ENCODE data around the gene NRXN3. TPM values are rescaled to one million over a fixed set of nuclear protein-coding genes. Genes with fewer than 3 reads are reported as not detected.

Gene NRXN3
- polyA plus RNA-seq, 5 donors, result 1.3 to 1.9 (median 1.4) TPM

- no peak for DNase-seq
Measured at GRCh38 chr14:78242086-78242485, 71.9 kb downstream of the NRXN3 start.

GRCh38 chr14:78243187-78243586, 73.0 kb downstream of the NRXN3 start:
- no peak for DNase-seq

- DNase-seq, result no peak
Measured at GRCh38 chr14:78245238-78245637, 75.1 kb downstream of the NRXN3 start.

GRCh38 chr14:78248501-78249090, 78.4 kb downstream of the NRXN3 start:
- no peak for DNase-seq

GRCh38 chr14:78251308-78251707, 81.1 kb downstream of the NRXN3 start:
- no peak for DNase-seq

GRCh38 chr14:78253986-78254385, 83.8 kb downstream of the NRXN3 start:
- no peak for DNase-seq

GRCh38 chr14:78254911-78255461, 84.8 kb downstream of the NRXN3 start:
- no peak for DNase-seq

- no peak for DNase-seq
Measured at GRCh38 chr14:78259831-78260230, 89.7 kb downstream of the NRXN3 start.

GRCh38 chr14:78278464-78279250, 108.5 kb downstream of the NRXN3 start:
- DNase-seq, result no peak

- no peak for DNase-seq
Measured at GRCh38 chr14:78282437-78282836, 112.3 kb downstream of the NRXN3 start.

GRCh38 chr14:78286210-78286609, 116.0 kb downstream of the NRXN3 start:
- no peak for DNase-seq

- DNase-seq, result no peak
Measured at GRCh38 chr14:78292003-78292402, 121.8 kb downstream of the NRXN3 start.

GRCh38 chr14:78297858-78298257, 127.7 kb downstream of the NRXN3 start:
- no peak for DNase-seq

GRCh38 chr14:78298298-78298697, 128.1 kb downstream of the NRXN3 start:
- no peak for DNase-seq

GRCh38 chr14:78302841-78303240, 132.7 kb downstream of the NRXN3 start:
- no peak for DNase-seq

- no peak for DNase-seq
Measured at GRCh38 chr14:78307671-78308070, 137.5 kb downstream of the NRXN3 start.

- DNase-seq, result no peak
Measured at GRCh38 chr14:78308079-78308478, 137.9 kb downstream of the NRXN3 start.

- DNase-seq, result no peak
Measured at GRCh38 chr14:78310272-78310671, 140.1 kb downstream of the NRXN3 start.

- DNase-seq, result no peak
Measured at GRCh38 chr14:78313499-78313898, 143.3 kb downstream of the NRXN3 start.

- DNase-seq, result no peak
Measured at GRCh38 chr14:78314484-78314883, 144.3 kb downstream of the NRXN3 start.

- DNase-seq, result no peak
Measured at GRCh38 chr14:78316052-78316451, 145.9 kb downstream of the NRXN3 start.

- DNase-seq, result no peak
Measured at GRCh38 chr14:78316786-78317185, 146.6 kb downstream of the NRXN3 start.

- DNase-seq, result no peak
Measured at GRCh38 chr14:78319406-78319805, 149.2 kb downstream of the NRXN3 start.

All from right lung (tissue), 5 donors.